Measurements from ENCODE around the gene MEAK7. TPM values are rescaled to one million over a fixed set of nuclear protein-coding genes. Genes with fewer than 3 reads are reported as not detected.

MEAK7 gene
- total RNA-seq, 1 experiment from 2014 or later: 30.9 TPM

DNA sequence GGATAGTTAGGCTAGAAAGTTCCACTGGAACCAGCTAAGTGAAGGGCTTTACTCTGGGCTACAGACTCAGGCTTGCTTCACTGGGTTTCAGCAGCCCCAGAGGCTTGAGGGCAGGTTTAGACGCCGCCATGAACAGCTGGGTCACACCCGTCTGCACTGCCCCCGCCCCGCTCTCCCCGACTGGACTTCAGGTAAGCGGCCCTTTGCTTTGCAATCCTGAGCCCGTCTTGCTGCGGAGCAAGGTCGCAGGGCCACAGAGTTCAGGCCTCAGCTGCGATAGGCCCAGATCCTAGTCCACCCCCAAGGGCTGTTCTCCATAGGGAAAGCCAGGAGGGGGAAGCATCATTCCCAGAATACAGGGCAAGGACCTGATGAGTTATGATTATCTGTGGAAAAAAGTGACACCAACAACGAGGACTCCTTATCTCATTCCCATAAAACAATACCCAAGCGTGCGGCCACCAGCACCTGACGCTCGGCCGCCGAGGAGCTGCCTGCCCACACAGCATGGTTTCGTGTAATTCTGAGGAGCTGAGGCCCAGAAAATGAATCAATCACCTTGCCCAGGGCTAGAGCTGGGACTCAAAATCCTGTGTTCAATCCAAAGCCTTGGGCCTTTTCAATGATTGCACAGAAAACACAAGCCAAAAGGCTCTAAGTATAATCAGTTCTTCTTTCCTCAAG, 20.4 kb downstream of the MEAK7 start:
- Histone ChIP-seq H3K9me3 (no peaks in the 10 kb centered on the region), H3K4me3 (ENCODE audit: low read depth, low read length) (no peak overlapping the region), H3K4me1 (no peaks in the 10 kb centered on the region), H3K36me3 (ENCODE audit: control insufficient read depth, insufficient read depth, low read length) (peaks cover 1% of the 10 kb centered on the region), H3K27me3 (replicated peaks; ENCODE audit: control insufficient read depth, insufficient read depth, low read length) (no peaks in the 10 kb centered on the region)
- POLR2A ChIA-PET: no interaction called here
- H3K4me3 Mint-ChIP-seq (ENCODE audit: unreplicated experiment): no peak overlapping the region
- CTCF ChIA-PET: interaction anchor here (0.6 to 1.4 kb wide), 7 partner anchors 9 to 399 kb away, joined by 3 to 7 read pairs (median 3); partner anchors contain the start of genes ATP2C2 and TAF1C
- H3K27ac Mint-ChIP-seq (ENCODE audit: unreplicated experiment): no peak overlapping the region
- no peaks in the 10 kb centered on the region for H3K9me3 Mint-ChIP-seq (ENCODE audit: unreplicated experiment)
- no peaks in the 10 kb centered on the region for H3K4me1 Mint-ChIP-seq (ENCODE audit: low read depth, unreplicated experiment)
- intact Hi-C loops (cut with micrococcal nuclease; ENCODE audit: unreplicated experiment): loop anchor here (1.0 to 10.0 kb wide), 4 partner anchors 144 to 399 kb away; partner anchors contain the start of gene TAF1C
- peaks cover 10% of the 10 kb centered on the region for H3K36me3 Mint-ChIP-seq (ENCODE audit: insufficient read depth, unreplicated experiment)
- peak in 1 of 2 experiments; percentile 31 for DNase-seq
- TF ChIP-seq, protein P1, sequence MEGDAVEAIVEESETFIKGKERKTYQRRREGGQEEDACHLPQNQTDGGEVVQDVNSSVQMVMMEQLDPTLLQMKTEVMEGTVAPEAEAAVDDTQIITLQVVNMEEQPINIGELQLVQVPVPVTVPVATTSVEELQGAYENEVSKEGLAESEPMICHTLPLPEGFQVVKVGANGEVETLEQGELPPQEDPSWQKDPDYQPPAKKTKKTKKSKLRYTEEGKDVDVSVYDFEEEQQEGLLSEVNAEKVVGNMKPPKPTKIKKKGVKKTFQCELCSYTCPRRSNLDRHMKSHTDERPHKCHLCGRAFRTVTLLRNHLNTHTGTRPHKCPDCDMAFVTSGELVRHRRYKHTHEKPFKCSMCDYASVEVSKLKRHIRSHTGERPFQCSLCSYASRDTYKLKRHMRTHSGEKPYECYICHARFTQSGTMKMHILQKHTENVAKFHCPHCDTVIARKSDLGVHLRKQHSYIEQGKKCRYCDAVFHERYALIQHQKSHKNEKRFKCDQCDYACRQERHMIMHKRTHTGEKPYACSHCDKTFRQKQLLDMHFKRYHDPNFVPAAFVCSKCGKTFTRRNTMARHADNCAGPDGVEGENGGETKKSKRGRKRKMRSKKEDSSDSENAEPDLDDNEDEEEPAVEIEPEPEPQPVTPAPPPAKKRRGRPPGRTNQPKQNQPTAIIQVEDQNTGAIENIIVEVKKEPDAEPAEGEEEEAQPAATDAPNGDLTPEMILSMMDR (IDR thresholded peaks at IDR 0.05; ENCODE audit: insufficient read depth in 1 of 2, low read depth in 1 of 2, low read length in 1 of 2, severe bottlenecking in 1 of 2, unreplicated experiment in 1 of 2): no peak
- H3K27me3 Mint-ChIP-seq (ENCODE audit: insufficient read depth, unreplicated experiment): no peaks in the 10 kb centered on the region
- no TSS peak for BruUV-seq (replicated peaks)

DNA sequence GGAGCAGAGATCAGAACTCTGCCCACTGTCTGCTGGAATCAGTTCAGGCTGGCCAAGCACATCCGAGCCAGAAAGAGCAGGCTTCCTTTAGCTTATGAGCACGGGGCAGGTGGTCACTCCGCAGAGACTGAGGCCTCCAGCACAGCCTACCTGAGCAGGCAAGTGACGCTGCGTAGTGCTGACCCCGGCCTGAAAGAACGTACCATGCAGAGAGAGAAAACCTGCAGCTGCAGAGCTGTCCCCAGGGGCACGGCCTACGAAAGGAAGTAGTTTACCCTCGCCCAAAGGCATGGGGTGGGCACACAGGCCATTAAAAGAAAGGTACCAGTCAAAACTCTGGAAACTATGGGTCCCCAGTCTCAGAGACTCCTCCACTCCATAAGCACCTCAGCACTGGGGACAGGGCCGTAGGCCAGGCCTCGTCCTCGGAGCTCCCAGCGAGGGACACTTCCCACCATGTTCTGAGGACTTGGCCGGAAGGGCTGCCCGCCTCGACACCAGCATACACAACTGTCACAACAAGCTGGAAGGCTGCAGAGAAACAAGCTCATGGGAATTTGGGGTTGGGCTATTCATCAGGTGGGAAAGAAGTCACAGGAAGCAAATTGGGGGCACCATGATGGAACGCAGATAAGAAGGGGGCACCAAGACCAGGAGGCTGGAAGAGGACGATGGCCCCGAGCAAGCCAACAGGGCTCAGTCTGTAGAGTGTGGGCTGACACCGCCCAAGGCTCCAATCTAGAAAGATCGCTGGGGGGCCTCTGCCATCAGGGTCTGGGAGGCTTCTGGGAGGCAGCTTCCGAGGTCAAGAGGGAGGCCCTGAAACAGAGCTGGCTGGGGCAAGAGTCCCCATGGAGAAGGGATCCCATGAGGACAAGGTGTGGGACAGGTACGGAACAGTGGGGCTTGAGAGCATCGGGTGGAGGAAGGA, 21.2 kb downstream of the MEAK7 start:
- H3K27me3 ChIP-seq (replicated peaks; ENCODE audit: control insufficient read depth, insufficient read depth, low read length): no peaks in the 10 kb centered on the region
- no peaks in the 10 kb centered on the region for H3K27me3 Mint-ChIP-seq (ENCODE audit: insufficient read depth, unreplicated experiment)
- peak in 1 of 2 experiments; percentile 25 for DNase-seq
- TF ChIP-seq, protein P1 (IDR thresholded peaks at IDR 0.05; ENCODE audit: insufficient read depth in 1 of 2, low read depth in 1 of 2, low read length in 1 of 2, severe bottlenecking in 1 of 2, unreplicated experiment in 1 of 2): no peak
- no peaks in the 10 kb centered on the region for H3K4me1 ChIP-seq
- H3K4me3 ChIP-seq (ENCODE audit: low read depth, low read length): no peak overlapping the region
- intact Hi-C loops (cut with micrococcal nuclease; ENCODE audit: unreplicated experiment): loop anchor here (10.0 kb wide), 2 partner anchors 298 to 398 kb away; partner anchors contain the start of gene TAF1C
- H3K36me3 Mint-ChIP-seq (ENCODE audit: insufficient read depth, unreplicated experiment): peaks cover 13% of the 10 kb centered on the region
- no peaks in the 10 kb centered on the region for H3K9me3 ChIP-seq
- H3K4me3 Mint-ChIP-seq (ENCODE audit: unreplicated experiment): no peak overlapping the region
- ChIA-PET POLR2A (no interaction called here), CTCF (interaction anchor here (1.4 kb wide), 2 partner anchors 206 to 260 kb away, joined by 3 to 7 read pairs; no protein-coding TSS in a partner anchor)
- no TSS peak for BruUV-seq (replicated peaks)
- H3K9me3 Mint-ChIP-seq (ENCODE audit: unreplicated experiment): no peaks in the 10 kb centered on the region
- no peaks in the 10 kb centered on the region for H3K4me1 Mint-ChIP-seq (ENCODE audit: low read depth, unreplicated experiment)
- no peak overlapping the region for H3K27ac Mint-ChIP-seq (ENCODE audit: unreplicated experiment)
- H3K36me3 ChIP-seq (ENCODE audit: control insufficient read depth, insufficient read depth, low read length): peaks cover 1% of the 10 kb centered on the region
